GM23338 (cell line): ENCODE data around the gene KIAA1549.

Experiments used
- CREB1 ChIP-seq: fragments of 250-450 bp; sonication (Bioruptor Pico); IDR thresholded peaks from 2 replicates; pipeline ENCODE4 v1.5.0; 2020; ENCODE audit warnings: low read depth, mild to moderate bottlenecking, moderate library complexity
- CTCF ChIP-seq, 2 experiments: fragments of 200-600 bp in 1 of 2; sonication (generic) in 1 of 2; conservative IDR thresholded peaks; 2 replicates each; pipeline versions ENCODE4 v1.5.1 to v1.6.1; 2016 to 2017; ENCODE audit warnings: antibody characterized with exemption in 2 of 2, low read depth in 2 of 2, mild to moderate bottlenecking in 2 of 2, moderate library complexity in 1 of 2
- ETS1 ChIP-seq: IDR thresholded peaks from 2 replicates; pipeline ENCODE4 v1.6.1; 2016; ENCODE audit warnings: antibody characterized with exemption
- EZH2 ChIP-seq: fragments of 200-600 bp; sonication (generic); IDR thresholded peaks from one replicate; pipeline ENCODE4 v1.8.0; 2017; ENCODE audit warnings: antibody characterized with exemption, mild to moderate bottlenecking, low read depth; ENCODE audit not compliant: unreplicated experiment
- EZH2phosphoT487 ChIP-seq: fragments of 200-600 bp; sonication (generic); IDR thresholded peaks from one replicate; pipeline ENCODE4 v1.8.1; 2018; ENCODE audit warnings: antibody characterized with exemption; ENCODE audit not compliant: unreplicated experiment
- JUNB ChIP-seq: IDR thresholded peaks from one replicate; pipeline ENCODE4 v1.6.1; 2016; ENCODE audit warnings: antibody characterized with exemption; ENCODE audit not compliant: unreplicated experiment
- POLR2AphosphoS5 ChIP-seq: IDR thresholded peaks from 2 replicates; pipeline ENCODE4 v1.6.1; 2016; ENCODE audit warnings: antibody characterized with exemption, low read depth
- REST ChIP-seq: IDR thresholded peaks from one replicate; pipeline ENCODE4 v1.6.1; 2018; ENCODE audit warnings: antibody characterized with exemption; ENCODE audit not compliant: unreplicated experiment
- STAT1 ChIP-seq: IDR thresholded peaks from one replicate; pipeline ENCODE4 v1.6.1; 2016; ENCODE audit warnings: antibody characterized with exemption; ENCODE audit not compliant: unreplicated experiment
- ZNF114 ChIP-seq: fragments of 250-450 bp; sonication (Bioruptor Pico); IDR thresholded peaks from 2 replicates; pipeline ENCODE4 v1.5.0; 2020; ENCODE audit warnings: mild to moderate bottlenecking, moderate library complexity
- ZNF331 ChIP-seq: fragments of 250-450 bp; sonication (Bioruptor Pico); IDR thresholded peaks from 2 replicates; pipeline ENCODE4 v1.5.0; 2020; ENCODE audit warnings: low read depth, mild to moderate bottlenecking, moderate library complexity

GRCh38 chr7:138919216-138919615 lies 62.0 kb downstream of the KIAA1549 start:
- TF ChIP-seq EZH2, result no peak
- no peak for TF ChIP-seq CTCF (conservative IDR thresholded peaks at IDR 0.05; ENCODE audit: low read depth in 2 of 2)
- TF ChIP-seq POLR2AphosphoS5, result no peak
- no peak for TF ChIP-seq JUNB
- no peak for TF ChIP-seq REST
- TF ChIP-seq EZH2phosphoT487, result no peak
- TF ChIP-seq STAT1, result no peak
- no peak for TF ChIP-seq ZNF331 (CRISPR knock-in tag)
- TF ChIP-seq ZNF114, result no peak
- no peak for TF ChIP-seq CREB1
- no peak for TF ChIP-seq ETS1
